Dedifferentiated amniotic fluid mesenchymal stem cell (primary cell): ENCODE data around the gene MTCL1.
A peak's percentile ranks its signal among the peaks of the same experiment; 100 is the strongest.

Experiments used
- DNase-seq: peaks from one replicate; pipeline ENCODE4 v3.0.0-alpha.2; 2016; ENCODE audit errors: extremely low spot score

The MTCL1 gene

DNA sequence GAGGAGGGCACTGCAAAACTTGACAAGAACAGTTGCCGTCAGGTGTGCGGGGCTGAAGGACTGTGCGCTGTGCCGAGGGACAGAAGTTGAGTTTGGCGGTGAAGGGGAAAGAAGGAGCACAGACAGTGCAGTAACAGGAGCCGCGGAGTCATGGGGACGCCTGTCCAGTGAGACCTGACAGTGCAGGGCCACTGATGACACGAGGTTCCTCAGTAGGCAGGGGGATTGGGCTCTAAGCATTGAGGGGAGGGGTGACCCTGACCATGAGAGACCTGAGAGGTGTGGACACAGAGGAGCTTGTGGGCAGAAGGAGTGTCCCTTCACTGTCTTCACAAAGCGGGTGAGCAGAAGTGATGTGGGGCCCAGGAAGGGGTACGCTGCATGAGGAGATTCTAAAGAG, 104.8 kb downstream of the MTCL1 start:
- DNase-seq, result no peak

GRCh38 chr18:8811115-8811514, 105.8 kb downstream of the MTCL1 start:
- DNase-seq, result no peak

GRCh38 chr18:8812631-8813030, 107.3 kb downstream of the MTCL1 start:
- peak; percentile 70 for DNase-seq

DNA sequence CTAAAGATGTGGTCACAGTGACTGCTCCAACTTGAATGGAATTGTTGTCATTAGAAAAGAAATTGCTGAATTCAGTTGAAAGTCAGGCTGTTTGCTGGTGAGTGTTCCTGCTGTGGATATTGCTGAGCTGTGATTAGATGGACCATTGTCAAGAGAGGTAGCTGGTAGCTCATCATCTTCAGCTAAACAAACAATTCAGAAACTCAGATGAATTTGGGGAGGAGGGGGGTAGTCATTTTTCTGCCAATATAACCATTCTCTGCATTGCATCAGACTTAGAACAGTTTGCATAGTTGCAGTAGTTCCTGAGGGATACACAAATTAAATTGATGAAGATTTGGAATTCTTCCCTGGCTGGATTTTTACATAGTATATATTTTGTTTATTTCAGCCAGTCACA, 108.3 kb downstream of the MTCL1 start:
- DNase-seq, result peak; percentile 67

- no peak for DNase-seq
These were observed 108.8 kb downstream of the MTCL1 start for GRCh38 chr18:8814206-8814605.

DNA sequence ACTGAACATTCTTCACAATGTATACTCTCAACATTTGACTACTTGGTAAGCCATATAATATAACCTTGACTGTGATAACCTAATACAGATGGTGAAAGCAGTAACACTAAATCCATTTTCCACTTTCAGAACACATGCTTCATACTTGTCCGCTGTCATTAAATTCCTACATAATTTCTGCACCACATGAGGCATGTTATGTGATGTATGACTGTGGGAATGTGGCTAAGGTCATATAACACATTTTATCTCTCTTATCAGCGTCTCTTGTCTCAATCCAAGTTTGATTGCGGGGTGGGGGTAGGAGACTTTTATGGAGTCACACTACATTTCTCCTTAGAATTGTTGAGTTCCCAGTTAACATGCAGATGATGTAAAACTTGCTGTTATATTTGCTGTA, 110.9 kb downstream of the MTCL1 start:
- no peak for DNase-seq

DNA sequence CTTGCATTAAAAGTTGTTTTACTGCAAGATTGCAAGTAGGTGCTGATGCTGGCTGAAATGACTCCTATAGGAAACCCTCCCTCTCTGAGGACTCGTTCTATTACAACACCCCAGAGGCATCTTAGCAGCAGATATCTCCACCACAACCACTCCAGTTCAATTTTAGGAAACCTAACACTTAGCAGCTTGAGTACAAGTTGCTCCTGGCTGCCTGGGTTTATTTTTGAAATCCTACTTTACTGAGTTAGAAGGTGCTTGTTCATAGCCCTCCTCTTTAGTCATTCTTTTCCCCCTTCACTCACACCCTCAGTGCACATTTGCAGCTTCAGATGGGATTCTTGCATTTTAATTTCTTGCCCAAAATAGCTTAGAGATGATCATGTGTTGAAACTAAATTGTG, 111.5 kb downstream of the MTCL1 start:
- peak; percentile 75 for DNase-seq

GRCh38 chr18:8818982-8819381, 113.6 kb downstream of the MTCL1 start:
- DNase-seq, result no peak

- no peak for DNase-seq
These were observed 115.2 kb downstream of the MTCL1 start for GRCh38 chr18:8820396-8821082.

DNA sequence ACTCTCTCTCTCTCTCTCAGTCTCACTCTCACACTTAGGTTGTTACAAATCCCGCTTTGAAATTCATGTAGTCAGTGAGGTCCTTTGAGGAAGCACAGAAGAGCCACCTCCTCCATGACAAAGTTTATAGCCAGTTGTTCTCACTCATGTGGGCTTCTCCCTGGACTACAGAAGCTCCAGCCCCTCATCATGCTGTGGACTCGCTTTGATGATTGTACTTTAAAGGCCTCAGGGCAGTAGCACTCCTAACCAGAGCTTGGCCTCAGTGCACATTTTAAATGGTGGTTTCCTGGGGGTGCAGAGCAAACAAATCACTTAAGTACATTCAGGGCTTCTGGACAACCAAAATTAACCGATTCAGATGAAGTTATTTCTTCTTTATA, 115.7 kb downstream of the MTCL1 start:
- DNase-seq, result no peak

DNA sequence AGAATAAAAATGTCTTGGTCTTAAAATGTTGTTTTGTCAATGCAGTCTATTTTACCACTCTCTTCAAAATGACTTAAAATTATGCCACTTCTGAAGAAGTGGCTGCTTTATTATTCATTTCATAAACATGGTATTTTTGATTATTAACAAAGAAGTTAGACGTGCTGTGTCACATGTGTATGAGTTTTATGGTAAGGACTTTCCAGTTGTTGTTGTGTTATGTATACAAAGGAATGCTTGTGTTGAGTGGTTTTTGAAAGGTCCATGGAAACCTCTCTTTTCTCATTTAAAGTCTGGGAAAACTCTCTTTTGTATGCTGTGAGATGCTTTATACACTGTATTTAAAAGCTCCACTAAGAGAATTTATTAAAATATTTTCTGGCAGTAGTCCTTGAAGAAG, 116.2 kb downstream of the MTCL1 start:
- DNase-seq, result no peak

DNA sequence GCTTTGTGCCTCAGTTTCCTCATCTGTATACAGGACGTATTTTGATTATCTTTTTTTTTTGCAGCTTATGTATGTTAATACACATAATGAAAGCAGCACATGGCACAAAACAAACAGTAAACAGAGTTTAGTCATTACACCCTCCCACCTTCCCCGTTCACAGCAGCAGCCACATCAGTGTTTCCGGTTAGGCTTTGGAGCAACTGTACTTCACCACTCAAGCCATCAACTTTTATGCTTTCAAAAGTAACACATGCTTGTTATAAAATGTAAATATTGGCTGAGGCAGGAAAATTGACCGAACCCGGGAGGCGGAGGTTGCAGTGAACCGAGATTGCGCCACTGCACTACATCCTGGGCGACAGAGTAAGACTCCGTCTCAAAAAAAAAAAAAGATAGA, 117.3 kb downstream of the MTCL1 start:
- no peak for DNase-seq

DNA sequence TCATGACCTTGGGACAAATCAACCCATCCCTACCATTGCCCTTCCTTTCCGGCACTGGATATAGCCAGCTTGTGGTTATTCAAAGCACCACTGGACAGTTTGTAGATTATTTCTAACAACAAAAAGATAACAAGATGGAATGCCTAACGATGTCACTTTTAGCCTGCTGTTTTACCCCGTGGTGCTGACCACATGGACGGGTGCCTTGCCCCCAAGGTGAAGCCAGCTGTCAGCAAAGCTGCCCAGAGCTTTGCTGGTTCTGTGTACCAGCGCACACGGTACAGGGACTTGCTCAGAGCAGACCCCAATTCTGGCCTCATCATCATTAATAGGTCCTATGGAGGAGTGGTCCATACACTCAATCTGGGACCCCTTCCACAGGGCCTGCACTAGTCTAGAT, 118.2 kb downstream of the MTCL1 start:
- DNase-seq, result no peak

DNA sequence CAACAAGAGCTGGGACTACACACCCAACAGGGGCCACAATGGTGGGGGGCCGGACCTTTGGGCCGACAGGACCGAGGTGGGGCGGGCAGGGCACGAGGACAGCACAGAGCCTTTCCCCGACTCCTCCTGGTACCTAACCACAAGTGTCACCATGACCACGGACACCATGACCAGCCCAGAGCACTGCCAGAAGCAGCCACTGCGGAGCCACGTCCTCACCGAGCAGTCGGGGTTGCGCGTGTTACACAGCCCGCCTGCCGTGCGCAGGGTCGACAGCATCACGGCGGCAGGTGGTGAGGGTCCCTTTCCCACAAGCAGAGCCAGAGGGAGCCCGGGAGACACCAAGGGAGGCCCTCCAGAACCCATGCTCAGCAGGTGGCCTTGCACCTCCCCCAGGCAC, 119.5 kb downstream of the MTCL1 start:
- DNase-seq, result no peak

- DNase-seq, result no peak
These were observed 119.9 kb downstream of the MTCL1 start for GRCh38 chr18:8825273-8825672.

DNA sequence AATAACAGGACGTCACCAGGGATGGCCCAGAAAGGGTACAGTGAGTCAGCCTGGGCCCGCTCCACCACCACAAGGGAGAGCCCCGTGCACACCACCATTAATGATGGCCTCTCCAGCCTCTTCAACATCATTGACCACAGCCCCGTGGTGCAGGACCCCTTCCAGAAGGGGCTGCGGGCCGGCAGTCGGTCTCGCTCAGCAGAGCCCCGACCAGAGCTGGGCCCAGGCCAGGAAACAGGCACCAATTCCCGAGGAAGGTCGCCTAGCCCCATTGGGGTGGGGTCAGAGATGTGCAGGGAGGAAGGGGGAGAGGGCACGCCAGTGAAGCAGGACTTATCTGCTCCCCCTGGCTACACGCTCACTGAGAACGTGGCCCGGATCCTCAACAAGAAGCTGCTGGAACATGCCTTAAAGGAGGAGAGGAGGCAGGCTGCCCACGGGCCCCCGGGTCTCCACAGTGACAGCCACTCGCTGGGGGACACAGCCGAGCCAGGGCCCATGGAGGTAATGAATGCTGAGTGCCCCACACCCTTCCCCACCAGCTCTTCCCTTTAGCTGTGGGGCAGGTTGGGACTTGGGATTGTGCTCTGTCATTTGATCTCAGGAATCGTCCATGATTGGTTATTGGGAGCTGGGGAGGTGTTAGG, 120.5 kb downstream of the MTCL1 start:
- DNase-seq, result no peak

GRCh38 chr18:8826514-8826913, 121.2 kb downstream of the MTCL1 start:
- DNase-seq, result no peak

GRCh38 chr18:8826971-8827370, 121.6 kb downstream of the MTCL1 start:
- DNase-seq, result no peak

DNA sequence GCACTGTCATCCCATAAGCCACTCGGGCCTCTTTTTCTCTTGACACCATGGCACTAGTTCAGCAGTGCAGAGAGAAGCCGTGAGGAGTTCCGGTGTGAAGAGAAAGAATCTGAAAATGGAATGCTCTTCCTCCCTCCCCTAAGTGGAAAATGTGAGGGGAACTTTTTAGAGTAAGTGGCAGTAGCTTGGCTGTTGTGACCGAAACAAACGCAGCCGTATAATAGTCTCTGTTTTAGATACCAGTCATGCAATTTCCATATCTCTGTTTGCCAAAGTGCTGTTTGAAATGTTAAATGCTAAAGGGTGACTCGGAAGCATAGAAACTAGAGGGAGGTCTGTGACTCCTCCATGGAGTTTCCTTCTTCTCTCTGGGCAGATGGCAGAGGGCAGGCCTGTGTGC, 122.9 kb downstream of the MTCL1 start:
- DNase-seq, result no peak

- no peak for DNase-seq
These were observed 123.4 kb downstream of the MTCL1 start for GRCh38 chr18:8828798-8829197.

DNA sequence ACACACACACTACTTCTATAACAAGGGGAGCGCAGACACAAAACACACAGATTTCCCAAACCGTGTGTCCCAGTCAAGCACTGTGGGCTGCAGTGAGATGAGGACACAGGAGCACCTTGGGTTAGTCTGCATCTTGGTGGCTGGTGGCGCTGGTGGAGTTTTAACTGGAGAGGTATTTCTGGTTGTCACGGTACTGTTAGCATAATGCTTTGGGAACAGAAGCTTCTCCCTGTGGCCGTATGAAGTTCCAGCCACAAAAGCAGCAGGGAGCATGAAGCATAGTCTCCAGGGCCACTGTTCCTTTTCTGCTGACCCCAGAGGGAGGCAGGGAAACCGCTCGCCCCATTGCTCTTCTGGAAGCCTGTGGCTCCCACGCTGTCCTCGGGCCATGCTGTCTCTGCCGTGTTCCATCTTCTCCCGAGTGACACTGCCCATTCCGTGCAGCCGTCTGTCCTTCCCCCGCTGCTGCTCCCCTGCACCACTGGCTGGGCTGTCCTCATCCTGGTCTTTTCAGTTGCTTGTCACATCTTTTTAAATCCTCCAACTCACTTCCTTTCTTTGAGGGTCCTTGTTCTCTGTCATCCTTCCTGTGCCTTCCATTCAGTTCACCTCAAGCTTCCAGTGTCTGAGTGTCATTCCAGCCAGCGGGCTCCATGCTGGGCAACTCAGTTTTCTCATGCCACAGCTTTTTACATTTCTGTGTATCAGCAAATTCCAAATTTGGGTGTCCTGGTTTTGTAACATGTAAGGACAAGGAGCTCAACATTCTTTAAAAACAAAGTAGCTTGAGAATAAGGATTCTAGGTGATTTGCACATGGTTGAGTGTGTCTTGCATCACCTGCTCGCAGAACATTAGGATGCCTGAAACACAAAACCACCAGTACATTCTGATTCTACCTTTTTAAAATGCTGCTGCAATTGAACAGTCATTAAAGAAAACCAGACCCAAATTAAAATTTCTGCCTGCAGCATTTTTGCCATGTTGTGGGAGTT, 125.0 kb downstream of the MTCL1 start:
- DNase-seq, result no peak

DNA sequence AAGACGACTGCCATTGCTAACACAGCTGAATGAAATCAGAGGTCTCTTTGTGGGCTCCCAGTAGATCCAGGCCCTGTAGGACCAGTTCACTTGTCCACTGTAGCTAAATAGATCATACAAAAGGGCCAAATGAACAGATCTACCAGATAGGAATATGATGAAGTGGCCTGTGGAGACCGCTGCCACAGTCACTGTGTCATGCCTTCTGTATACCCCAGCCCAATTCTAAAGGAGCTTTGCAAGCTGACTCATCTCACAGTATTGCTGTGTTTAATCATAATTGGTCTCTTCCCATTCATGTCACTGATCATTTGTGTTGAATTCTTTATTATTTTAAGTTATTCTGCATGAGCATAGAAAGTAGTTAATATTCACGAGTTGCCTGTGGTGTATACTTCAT, 125.8 kb downstream of the MTCL1 start:
- no peak for DNase-seq

GRCh38 chr18:8831531-8831930, 126.2 kb downstream of the MTCL1 start:
- no peak for DNase-seq
